Mesenteric fat pad (tissue), 1 donor: ENCODE measurements around the gene PDLIM4. TPM values are rescaled to one million over a fixed set of nuclear protein-coding genes. Genes with fewer than 3 reads are reported as not detected.

Experiments used
- DNase-seq: peaks from one replicate; pipeline ENCODE4 v3.0.0-alpha.2; 2020; ENCODE audit warnings: low spot score
- long read RNA-seq: library from polyadenylated mRNA; unstranded; transcript quantifications from one replicate; pipeline ENCODE4 v2.0.0, GENCODE V29; 2020
- total RNA-seq: library from RNA; stranded (reverse); fragmentation: NEBNext Ultra II Directional; extraction: Animal tissue kit (Norgen Biotek cat#: 25700); gene quantifications from one replicate; pipeline ENCODE4 v1.2.1, GENCODE V29; 2021
- donor health status: DM: yes; HTN: yes; CAD: no.

The PDLIM4 gene
- 23.1 TPM for total RNA-seq
- long read RNA-seq, transcript PDLIM4-201 (7 exons, 2,282 nt), result major isoform, 74 of 81 reads
- long read RNA-seq, partial matches to known transcripts, result 3 of 81 reads
- long read RNA-seq, other reads (novel, unspliced or antisense), result 3 of 81 reads

DNA sequence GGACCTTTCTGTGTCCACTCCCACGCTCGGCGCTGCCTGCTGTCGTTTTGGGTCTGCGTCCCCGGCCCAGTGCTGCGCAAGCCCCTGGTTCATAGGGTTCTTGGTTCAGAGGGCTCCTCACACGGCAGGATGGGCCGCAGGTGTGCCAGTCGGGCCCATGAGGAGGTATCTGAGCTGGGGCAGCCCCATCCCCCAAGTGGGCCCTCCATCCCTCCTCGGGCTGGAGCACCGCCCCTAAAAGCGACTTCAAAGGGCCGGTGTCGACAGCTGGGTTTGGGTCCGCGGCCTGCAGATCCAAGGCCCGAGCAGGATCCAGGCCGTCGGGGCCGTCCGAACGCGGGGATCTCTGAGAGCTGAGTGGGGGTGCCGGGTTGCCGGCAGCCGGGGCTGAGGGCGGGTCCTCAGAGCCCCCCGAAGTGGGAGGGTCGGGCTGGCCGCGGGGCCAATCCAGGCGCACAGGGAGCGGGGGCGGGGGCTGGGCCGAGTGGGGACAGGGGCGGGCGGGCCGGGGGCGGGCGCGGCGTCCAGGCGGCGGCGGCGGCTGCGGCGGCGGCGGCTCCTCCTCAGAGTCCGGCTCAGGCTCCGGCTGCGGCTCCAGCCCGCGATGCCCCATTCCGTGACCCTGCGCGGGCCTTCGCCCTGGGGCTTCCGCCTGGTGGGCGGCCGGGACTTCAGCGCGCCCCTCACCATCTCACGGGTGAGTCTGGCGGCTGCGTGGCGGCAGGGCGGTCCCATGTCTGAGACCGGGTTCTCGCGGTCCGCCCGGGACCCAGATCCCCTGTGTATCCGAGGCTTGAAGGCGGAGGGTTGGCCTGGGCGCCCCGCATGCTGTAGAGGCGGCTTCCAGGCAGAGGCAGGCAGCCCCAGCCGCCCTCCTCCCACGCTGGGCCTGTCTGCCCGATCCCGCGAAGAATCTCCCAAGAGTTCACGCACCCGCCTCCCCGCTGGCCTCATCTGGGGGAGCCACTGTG, at the start of gene PDLIM4:
TSS of gene PDLIM4 (plus strand) at position 566 of the 971 bp plus-strand sequence. CDS start at position 605, 39 bp downstream.
- DNase-seq, result peak; percentile 88

- DNase-seq, result peak; percentile 41
These were observed 49.7 kb upstream of the PDLIM4 start for GRCh38 chr5:132207778-132208177.

GRCh38 chr5:132209131-132209530, 48.4 kb upstream of the PDLIM4 start:
- DNase-seq, result no peak

- DNase-seq, result peak; percentile 83
These were observed 47.5 kb upstream of the PDLIM4 start for GRCh38 chr5:132209901-132210545.

GRCh38 chr5:132210944-132211343, 46.6 kb upstream of the PDLIM4 start:
- peak; percentile 41 for DNase-seq

- DNase-seq, result peak; percentile 22
These were observed 45.7 kb upstream of the PDLIM4 start for GRCh38 chr5:132211787-132212186.

GRCh38 chr5:132213666-132214065, 43.8 kb upstream of the PDLIM4 start:
- DNase-seq, result peak; percentile 75

- peak; percentile 18 for DNase-seq
These were observed 43.0 kb upstream of the PDLIM4 start for GRCh38 chr5:132214491-132214890.

DNA sequence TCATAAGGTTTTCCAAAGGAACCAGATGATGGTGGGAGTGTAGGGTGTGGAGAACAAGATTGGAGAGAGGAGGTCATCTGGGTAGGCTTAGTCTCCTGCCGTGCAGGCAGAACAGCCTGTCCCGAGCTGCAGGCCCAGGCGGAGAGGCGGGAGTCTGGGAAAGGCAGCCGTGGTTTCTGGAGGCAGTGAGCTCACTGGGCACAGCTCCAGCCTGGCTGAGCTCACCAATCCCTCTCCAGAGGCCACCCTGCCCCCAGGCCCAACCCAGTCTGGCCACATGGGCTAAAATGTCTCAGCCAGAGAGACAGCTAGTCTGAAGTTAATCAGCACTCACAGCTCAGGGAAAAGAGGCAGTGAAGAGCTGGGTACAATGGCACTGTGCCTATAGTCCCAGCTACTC, 42.2 kb upstream of the PDLIM4 start:
- peak; percentile 93 for DNase-seq

DNA sequence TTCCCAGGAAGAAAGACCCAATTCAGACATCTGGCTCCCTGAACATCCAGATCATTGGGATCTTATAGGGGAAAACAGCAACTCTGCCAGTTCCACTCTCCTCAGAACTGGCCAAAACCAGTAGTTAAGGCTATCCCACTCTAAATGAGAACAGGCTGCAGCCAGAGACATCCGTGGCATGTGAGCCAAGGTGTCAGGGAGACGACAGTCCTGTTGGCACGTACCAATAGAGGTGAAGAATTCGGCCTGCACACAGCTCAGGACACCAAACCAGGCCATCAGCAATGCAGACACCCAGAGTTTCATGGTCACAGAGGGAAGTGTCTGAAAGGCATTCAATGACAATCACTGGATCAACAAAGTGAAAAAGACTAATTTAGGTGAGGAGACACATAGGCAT, 39.2 kb upstream of the PDLIM4 start:
- DNase-seq, result no peak

DNA sequence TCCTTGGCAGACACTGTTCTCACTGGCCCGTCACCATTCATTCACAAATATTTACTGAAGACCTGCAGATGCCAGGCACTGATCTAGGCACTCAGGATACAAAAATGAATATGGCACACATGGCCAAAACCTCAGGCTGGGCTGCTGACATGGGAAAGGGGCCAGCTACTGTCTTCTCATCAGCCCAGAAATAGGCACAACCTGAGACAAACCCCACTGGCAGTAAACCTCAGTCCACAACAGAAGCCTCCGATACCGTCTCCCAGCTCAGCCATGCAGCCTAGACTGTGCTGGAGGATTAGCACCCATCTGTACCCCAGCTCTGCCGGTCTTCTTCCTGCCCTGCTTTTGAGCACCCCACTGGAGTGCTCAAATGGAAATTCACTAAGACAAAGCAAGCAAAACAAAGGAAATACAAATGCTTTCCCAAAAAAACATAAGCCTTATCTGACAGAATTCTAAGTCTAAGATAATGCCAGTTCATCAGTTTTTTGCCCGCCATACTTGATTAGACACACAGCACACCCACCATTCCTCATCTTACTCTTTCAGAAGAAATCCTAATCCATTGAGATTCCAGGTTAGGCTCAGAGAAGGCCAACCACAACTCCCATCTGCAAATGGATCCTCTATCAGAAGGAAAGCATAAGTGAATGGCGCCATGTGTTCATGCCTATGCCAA, 38.1 kb upstream of the PDLIM4 start:
- no peak for DNase-seq

DNA sequence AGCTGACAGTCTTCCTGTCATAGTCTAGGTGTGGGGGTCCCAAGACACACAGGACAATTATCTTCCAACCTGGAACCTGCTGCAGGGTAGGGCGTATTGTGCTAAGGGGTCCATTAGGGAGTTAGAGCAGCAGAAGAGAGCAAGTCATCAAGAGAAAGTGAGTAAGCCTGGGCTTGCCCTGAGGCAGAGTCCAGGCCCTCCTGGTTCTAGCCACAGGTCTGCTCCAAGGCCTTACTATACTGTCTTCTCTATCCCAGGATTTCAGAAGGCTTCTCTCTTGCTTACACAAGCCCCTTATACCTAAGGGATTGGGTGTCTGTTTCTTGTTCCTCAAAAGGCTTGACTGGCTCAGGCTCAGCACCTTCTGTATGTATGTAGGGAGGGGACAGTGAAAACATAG, 37.5 kb upstream of the PDLIM4 start:
- no peak for DNase-seq

DNA sequence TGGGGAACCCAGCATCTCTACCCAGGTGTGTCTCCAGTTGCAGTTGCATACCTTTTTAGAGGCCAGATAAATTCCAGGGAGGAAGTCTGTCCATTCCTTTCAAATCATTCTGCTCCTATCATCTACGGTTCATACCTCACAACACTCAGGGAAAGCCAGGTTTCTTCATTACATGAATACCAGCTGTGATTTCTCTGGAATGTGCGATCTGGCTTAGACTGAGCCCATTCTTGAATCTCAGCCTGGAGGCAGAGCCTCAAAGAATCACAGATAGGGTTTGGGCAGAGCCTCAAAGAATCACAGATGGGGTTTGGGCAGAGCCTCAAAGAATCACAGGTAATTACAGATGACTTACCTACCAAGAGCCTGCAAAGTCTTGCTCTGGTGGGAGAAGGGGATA, 37.0 kb upstream of the PDLIM4 start:
- no peak for DNase-seq

- peak; percentile 75 for DNase-seq
These were observed 35.5 kb upstream of the PDLIM4 start for GRCh38 chr5:132221781-132222648.

GRCh38 chr5:132222649-132223038, 34.9 kb upstream of the PDLIM4 start:
- DNase-seq, result no peak

DNA sequence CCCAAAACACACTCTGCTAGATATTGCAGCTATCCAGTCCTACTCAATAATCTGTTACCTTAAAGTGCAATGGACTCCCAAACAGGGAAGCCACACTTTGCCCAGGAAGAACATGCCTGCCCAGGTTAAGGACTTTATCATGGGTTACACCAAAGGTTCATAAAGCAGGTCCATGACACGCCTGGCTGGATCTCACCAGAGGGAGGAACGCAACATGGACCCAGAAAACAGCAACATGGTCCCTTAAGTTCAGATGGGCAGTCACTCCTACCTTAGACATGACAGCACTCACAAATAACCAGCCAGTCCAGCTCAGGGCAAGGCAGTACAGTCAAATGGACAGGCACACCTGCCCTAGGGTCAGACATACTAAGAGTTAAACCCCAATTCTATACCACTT, 33.6 kb upstream of the PDLIM4 start:
- DNase-seq, result peak; percentile 30

GRCh38 chr5:132224716-132225115, 32.8 kb upstream of the PDLIM4 start:
- DNase-seq, result peak; percentile 8

DNA sequence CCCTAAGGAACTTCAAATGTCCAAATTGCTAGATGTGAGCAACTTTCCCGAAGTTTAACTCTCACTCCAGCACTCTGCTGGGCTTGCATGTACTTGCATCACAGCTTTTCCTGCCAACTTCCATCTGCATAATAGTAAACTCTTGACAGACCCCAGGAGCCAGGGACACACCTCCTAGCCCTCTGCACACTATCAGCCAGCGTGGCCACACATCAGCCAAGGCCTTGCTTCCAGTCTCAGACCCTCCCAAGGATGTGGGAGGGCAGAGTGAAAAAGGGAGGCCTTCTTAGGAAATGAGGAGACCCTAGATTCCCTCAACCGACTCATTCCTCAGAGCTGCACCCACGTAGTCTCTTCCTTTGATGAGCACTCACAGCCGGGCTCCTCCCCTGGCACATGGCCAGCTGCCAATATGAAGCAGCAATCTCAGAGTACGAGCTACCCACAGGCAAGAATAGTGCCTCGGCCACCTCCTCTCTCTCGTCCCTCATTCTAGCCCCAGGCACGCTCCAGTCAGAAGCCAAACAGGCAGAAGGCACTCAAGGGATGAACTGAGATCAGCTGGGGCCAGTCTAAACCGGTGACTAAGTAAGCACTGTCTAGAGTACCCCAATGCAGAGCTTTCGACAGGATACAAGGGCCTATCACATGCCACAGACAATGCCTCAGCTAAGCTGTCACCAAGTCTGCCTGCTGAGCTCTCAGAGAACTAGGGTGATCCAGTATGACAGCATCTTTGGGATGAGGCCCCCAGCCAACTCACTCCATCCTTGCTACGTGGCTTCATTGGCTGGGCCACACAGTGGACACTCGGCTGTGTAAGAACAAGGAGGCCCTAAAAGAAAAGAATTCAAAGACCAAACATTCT, 32.1 kb upstream of the PDLIM4 start:
- DNase-seq, result peak; percentile 89

GRCh38 chr5:132226516-132227234, 30.8 kb upstream of the PDLIM4 start:
- DNase-seq, result peak; percentile 83
